Effector CD4-positive, alpha-beta T cell (primary cell): ENCODE measurements around the gene ALCAM.

ENCODE experiments used
- DNase-seq: peaks from one replicate; pipeline ENCODE4 v3.0.0-alpha.2; 2020

ALCAM gene

GRCh38 chr3:105534491-105534890 lies 167.8 kb downstream of the ALCAM start:
- no peak for DNase-seq

- DNase-seq = no peak
Observed at GRCh38 chr3:105537371-105538080, 170.8 kb downstream of the ALCAM start.

- no peak for DNase-seq
Observed at GRCh38 chr3:105538483-105538882, 171.8 kb downstream of the ALCAM start.

GRCh38 chr3:105539897-105540296 lies 173.2 kb downstream of the ALCAM start:
- DNase-seq = no peak

GRCh38 chr3:105542282-105543019 lies 175.7 kb downstream of the ALCAM start:
- no peak for DNase-seq

GRCh38 chr3:105545051-105545450 lies 178.3 kb downstream of the ALCAM start:
- DNase-seq = no peak

- DNase-seq = no peak
Observed at GRCh38 chr3:105553851-105554250, 187.1 kb downstream of the ALCAM start.

- DNase-seq = no peak
Observed at GRCh38 chr3:105555206-105555605, 188.5 kb downstream of the ALCAM start.

- DNase-seq = no peak
Observed at GRCh38 chr3:105559856-105560255, 193.1 kb downstream of the ALCAM start.

- no peak for DNase-seq
Observed at GRCh38 chr3:105561876-105562275, 195.2 kb downstream of the ALCAM start.

- no peak for DNase-seq
Observed at GRCh38 chr3:105564546-105565288, 198.0 kb downstream of the ALCAM start.

GRCh38 chr3:105571005-105571404 lies 204.3 kb downstream of the ALCAM start:
- no peak for DNase-seq

GRCh38 chr3:105572501-105572900 lies 205.8 kb downstream of the ALCAM start:
- DNase-seq = no peak

GRCh38 chr3:105579439-105579838 lies 212.7 kb downstream of the ALCAM start:
- DNase-seq = no peak

GRCh38 chr3:105580296-105580965 lies 213.7 kb downstream of the ALCAM start:
- DNase-seq = no peak

- DNase-seq = no peak
Observed at GRCh38 chr3:105582015-105582414, 215.3 kb downstream of the ALCAM start.

GRCh38 chr3:105584003-105584790 lies 217.5 kb downstream of the ALCAM start:
- DNase-seq = no peak

GRCh38 chr3:105593315-105593714 lies 226.6 kb downstream of the ALCAM start:
- no peak for DNase-seq

- no peak for DNase-seq
Observed at GRCh38 chr3:105594219-105594618, 227.5 kb downstream of the ALCAM start.

- DNase-seq = no peak
Observed at GRCh38 chr3:105598042-105598796, 231.5 kb downstream of the ALCAM start.

GRCh38 chr3:105599350-105599749 lies 232.6 kb downstream of the ALCAM start:
- no peak for DNase-seq
